ENCODE measurements around the gene CDC42BPG.

Gene CDC42BPG

DNA sequence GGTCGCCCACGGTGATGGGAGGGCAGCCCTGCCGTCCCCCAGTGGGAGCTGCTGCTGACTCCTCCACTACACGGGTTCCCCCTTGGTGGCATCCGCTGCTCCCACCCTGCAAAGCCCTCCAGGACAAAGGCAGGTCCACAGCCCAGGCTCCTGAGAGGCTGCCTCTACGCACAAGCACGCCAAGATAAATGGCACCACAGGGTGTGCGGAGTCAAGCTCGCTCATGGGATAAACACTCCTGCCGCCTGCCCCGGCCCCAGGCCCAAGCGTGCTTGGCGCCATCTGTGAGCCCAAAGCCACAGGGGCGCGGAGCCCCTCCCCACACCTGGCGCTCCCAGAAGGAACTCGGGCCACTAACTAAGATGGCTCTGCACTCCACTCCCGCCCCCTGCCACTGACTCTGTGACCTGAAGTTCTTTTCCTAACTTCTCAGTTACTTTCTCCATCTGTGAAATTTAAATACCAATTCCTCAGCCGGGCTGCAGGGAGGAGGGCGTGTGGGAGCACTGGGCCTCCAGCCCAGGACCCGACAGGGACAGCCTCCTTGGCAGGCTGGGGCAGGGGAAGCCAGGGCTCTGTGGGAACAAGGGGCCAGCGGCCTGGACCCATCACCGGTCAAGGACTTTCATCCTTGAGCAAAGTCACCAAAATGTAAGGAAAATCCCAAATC is 19.1 kb upstream of the CDC42BPG start:
- DNase-seq = no peak

DNA sequence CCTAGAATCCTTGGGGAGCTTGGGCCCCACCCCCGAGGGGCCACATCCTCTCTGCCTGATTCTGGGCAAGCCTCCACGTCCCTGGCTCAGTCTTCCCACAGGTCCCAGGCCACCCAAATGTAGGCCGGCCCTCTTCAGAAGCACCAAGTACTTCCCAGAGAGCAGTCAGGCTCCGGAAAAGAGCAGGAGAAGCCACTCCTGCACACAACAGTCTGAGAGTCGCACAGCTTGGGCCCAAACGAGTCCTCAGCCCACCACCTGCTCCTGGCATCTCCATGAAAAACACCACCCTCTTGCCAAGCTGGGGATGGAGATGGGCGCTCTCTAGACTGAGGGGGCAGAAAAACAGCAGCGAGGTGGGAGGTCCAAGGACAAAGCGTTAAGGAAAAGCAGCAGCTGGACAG is 18.5 kb upstream of the CDC42BPG start:
- DNase-seq = no peak

DNA sequence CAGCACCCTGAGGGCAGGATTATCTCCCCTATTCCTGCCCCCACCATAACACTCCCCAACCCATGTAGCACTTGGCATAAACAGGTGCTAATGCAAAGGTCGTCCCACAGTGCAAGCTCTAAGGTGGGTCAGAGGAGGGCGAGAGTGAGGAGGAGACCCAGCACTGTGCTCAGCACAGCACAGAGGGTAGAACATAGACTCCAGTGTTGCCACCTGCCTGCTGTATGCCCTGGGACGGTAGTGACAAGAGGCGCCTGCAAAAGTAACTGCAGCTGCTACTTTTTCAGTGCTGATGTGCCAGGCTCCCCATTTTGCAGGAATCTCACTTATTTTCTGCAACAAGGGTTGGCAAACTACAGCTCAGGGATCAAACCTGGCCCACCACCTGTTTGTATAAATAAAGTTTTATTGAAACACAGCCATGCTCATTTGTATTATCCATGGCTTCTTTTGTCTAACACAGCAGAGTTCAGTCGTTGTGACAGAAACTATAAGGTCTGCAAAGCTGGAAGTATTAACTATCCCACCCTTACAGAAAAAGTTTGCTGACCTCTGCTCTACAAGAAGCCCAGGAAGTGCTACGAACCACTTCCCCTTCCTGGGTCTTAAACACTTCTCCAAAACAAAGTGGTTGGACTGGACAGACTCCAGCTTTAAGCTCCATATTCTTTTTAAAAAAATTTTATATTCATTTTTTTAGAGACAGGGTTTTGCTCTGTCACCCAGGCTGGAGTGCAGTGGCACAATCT is 16.9 kb upstream of the CDC42BPG start:
- DNase-seq = no peak

DNA sequence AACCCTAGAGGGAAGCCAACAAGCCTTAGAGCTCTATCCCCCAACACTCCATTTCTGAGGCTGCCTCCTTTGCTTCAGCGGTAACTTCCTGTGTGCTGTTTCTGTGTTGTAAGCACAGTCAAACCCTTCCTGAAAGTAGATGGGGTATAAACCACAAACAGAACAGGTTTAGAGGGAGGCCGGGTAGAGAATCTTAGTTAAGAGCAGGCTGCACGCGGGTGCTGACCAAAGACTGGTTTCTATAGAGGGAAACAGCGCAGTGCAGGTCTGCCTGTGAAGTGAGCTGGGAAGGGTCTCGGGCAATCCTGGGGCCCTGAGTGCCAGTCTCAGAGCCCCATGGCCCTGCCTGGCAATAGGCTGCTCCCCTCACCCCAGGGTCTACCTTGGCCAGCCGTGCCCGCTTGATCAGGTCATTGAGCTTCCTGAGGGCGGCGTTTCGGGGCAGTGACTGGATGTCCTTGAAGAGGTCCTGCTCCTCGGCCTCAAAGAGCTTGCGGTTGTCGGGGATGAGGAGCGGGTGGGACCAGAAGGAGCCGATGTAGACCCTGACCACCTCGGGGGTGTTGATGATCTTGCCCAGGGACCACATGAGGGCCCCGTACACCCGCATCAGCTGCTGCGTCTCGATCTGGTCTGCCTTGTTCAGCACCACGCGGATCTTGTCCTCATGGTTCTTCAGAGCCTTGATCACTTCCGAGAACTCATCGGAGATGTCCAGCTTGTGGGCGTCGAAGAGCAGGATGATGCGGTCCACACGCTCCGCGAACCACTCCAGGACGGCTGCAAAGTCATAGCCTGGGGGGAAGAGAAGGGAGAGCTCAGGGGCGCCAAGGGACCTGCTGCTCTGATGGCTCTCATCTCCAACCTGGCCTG is 15.3 kb upstream of the CDC42BPG start:
- DNase-seq = peak; percentile 76

DNA sequence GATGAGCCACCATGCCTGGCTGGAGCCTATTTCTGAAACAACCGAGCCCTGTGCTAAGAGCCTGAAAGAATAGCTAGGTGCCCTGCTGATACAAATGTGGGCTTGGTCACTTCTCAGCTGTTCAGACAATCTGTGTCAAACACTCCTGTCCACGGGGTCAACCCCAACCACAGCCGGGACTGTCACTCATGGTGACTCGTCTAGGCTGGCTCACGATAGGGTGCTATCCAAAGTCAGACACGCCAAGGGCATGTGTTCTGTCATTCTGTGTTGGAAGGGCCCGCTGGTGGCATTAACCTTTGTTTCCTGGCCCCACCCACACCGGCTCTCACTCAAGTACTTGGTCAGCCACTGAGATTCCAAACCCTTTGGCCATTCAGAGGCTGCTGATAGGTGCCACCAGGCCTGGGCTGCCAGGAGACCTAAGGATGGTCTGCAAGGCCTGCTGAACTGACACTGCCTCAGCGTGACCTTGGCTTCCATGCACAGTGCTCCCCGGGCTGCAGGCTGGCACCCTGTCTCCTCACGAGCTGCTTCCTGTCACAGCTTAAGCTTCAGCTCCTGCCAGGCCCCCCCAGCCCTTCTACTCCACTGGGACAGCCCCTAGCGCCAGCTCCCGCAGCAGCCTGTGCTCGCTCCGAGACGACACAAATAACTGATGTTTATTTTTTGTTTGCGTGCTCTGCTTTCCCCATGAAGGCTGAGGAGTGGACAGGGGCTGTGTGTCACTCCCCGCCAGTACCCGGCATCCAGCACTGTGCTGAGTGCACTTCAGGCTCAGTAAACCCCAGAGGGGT is 14.2 kb upstream of the CDC42BPG start:
- peak; percentile 71 for DNase-seq

DNA sequence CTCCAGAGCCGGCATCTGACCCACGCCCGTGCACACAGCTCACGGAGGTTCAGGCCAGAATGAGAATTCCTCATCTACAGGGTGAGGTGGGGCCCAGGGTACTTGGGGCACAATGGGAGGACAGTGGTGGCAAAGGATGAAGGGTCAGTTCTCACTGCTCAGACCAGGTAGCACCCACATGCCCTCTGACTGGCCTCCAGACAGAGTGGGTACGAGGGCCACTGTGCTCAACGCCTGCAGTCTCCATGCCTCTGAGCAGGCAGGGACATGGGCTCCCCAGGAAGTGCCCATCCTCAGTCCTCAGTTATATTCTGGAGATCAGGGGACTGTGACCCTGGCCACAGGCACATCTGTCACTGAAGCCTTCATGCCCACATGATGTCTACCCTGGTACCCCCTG is 13.0 kb upstream of the CDC42BPG start:
- DNase-seq = no peak

DNA sequence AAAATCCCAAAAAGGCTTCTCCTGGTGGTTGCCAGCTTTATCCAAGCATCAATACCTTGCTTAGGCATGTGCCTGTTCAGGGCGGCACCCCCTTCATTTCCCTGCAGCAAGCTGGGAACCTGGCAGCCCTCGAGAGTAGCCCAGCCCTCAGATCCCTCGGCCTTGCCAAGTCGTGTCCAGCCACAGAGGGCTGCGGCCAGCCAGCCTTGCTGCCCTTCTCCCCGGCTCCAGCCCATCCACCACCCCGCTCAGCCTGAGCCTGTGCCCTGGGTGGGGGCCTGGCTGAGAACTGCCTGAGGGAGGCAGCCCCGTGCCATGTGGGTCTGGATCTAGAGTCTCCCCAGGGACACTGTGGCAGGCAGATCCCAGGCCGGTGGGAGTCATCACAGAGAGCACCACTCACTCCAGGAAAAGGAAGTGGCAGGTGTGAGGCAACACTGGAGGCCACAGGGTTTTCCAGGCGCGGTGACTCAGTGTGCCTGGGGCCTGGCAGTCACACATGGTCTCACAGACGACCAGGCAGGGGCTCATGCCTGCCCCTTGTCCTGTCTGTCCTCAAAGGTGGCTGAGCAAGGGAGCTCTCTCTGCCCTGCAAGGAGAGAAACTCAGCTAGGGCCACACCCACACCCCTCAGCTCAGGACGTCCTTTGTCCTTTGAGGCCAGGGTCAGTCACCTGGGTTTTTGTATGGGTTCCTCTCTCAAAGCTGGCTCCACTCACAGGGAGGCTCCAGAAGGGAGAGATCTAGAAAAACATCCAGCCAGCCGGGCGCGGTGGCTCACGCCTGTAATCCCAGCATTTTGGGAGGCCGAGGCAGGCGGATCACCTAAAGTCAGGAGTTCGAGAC is 12.2 kb upstream of the CDC42BPG start:
- peak; percentile 85 for DNase-seq

DNA sequence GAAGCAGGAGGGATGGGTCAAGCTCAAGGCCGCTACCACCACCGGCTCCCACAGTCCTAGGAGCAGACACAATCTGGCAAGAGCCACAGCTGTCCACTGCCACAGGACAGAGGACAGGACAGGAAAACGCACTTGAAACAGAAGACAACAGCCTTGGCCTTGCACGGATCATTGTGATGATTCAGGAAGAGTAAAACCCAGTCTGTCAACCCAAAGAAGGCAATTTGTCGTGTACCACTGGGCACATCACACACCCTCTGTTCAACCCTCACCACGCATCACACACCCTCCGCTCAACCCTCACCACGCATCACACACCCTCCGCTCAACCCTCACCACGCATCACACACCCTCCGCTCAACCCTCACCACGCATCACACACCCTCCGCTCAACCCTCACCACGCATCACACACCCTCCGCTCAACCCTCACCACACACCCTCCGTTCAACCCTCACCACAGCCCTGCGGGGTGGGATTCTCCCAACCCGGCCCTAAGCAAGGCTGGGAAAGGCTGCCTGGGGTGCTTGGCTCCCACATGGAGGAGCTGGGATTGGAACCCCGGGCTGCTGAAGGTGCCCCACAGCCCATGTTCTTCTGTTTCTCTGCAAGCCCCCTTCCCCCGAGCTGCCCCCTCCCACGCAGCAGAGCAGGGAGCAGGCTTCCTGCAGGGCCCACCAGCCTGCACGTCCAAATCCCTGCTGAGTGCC is 11.3 kb upstream of the CDC42BPG start:
- DNase-seq = no peak

DNA sequence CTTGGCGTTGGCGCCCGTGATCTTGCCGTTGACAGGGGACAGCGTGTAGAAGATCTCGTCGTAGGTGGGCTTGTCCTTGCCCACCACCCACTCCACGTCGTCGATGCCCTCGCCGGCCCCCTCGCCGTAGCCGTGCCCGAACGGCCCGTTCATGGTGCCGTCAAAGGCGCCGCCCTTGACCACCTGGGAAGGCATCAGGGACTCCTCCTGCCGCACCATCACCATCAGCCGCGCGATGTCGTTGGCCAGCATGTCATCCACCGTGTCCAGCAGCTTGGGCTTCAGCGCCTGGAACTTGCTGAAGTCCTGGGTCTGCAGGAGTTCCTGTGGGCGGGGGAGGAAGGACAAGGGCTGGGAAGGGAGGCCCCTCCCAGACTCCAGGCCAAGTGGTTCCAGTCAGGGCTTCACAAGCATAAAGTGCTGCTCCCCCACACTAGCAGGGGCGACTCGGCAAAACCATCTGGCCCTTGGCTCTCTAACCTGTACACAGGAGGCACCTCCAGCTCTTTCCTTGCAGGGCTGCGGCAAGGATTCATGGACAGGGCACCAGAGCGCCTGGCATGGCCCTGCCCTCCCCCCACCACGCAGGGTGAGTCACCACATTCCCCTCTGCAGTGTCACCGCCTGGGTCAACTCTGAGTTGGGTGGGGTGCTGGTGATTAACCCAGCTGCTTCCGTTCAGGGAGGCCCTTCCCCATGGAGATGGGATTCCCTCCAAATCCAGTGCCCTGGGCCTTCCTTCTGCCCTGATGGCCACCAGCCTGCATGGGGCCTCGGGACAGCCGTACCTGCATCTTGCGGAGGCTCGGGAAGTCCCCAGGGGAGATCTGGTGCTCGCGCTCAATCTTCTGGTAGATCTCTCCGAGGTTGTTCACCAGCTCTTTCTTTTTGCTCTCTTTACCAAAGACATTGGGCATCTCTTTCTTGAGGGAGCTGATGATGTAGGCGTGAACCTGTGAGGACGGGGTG is 10.4 kb upstream of the CDC42BPG start:
- peak; percentile 40 for DNase-seq

DNA sequence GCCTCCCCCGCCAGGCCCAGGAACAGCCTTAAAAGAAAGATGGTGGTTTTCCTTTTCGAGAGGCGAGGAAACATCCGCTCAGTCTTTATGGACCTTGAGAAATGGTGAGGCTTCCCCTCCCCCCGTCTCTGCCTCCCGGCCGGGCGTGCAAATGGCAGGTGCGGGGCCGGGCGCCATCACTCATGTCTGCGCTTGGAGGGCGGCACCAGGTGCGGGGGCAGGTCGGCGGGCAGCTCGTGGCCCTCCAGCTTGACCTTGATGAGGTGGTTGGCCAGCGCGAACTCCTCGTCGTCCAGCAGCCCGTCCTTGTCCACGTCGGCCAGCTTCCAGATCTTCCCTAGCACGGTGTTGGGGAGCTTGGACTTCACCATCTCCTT is 9.7 kb upstream of the CDC42BPG start:
- no peak for DNase-seq

DNA sequence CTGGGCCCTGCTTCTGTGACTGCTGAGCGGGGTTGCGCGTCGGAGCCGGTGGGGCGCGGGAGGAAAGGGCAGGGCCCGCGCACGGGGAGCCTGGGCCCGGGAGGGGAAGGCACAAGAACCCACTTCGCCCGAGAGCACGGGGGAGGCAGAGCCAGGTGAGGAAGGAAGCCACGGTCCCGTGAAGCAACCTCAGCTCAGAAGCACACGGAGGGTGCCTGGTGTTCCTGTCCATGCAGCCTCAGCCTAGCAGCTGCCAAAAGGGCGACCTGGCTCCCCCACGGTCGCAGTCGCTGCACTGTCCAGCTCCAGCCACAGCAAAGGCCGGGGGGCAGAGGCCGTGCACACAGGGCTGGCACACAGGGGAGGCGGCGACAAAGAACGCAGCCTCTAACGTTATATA is 9.3 kb upstream of the CDC42BPG start:
- DNase-seq = no peak

DNA sequence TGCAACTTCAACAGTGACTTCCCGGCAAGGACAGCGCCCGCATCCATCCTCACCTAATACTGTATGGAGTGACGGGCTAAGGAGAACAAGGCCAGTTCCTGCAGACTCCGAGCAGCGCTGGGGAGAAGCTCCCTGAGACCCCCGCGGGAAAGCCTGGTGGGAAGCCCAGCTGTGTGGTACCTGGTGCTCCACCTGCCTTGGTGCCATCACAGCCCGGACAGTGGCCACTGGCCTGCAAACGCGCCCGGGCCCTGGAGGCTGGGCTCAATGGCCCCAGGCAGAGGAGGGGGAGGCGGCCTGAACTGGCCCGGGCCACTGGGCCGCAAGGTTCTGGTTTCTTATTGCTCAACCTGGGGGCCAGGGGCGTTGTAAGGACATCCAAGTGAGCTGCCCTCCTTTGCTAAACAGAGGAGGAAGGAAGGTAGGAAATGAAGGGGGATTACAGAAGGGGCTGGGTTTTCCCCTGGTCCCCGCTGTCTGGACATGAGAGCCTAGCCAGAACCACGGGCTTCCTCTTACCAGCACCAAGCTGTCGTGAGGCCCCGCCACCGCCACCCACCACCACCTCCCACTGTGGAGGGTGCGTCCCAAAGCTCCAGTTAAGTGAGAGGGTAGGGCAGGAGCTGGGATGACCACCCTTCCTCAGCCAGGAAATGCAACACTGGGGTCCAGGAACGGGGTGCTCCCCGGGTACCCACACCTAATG is 8.5 kb upstream of the CDC42BPG start:
- no peak for DNase-seq

DNA sequence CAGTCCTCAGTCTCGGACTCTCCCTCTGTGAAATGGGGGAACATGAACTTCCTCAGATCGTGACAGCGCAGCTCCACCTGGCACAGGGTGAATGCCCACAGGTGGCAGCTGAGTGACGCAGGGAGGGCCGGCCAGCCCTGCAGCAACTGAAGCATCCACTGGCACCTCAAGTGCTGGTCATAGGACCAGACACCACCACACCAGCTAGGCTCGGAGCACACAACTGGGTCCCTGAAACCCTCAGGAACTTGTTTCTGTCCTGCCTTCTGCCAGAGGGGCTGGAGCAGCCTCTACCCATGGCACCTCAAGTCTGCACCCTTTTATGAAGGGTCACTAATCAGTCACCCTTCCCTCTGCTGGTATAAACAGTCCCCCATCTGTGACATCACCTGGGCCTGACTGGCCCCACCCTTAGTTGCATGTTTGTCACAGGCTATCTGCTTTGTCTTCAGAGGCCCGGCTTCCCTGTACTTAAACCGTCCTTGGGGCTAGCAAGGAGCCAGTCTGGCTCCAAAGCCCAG is 7.4 kb upstream of the CDC42BPG start:
- DNase-seq = no peak

DNA sequence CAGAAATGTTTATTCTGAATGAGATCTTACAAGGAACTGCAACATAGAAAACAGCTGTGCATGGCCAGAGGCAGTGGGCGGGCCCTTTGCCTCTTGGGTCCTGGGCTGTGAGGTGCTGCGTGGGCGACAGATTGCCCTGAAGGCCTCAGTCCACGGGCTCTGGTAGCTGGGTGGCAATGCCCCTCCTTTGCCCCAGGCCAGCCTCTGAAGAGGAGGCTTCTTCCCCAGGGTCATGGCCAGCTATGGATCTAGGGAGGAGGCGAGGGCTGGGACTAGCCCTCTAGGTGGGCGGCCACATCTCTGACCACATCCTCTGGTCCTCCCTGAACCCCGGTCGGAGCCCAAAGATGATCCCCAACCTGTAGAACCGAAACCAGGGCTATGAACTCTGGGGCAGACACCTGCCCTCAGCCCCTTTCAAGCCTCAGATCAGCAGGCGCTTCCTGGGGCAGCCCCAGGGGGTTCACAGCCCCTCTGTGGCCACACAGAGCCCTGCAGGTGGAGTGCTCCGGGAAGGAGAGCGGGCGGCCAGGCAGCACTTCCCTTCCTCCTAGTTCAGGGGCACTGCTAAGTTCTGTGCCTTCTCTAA is 6.6 kb upstream of the CDC42BPG start:
- DNase-seq = peak; percentile 55

DNA sequence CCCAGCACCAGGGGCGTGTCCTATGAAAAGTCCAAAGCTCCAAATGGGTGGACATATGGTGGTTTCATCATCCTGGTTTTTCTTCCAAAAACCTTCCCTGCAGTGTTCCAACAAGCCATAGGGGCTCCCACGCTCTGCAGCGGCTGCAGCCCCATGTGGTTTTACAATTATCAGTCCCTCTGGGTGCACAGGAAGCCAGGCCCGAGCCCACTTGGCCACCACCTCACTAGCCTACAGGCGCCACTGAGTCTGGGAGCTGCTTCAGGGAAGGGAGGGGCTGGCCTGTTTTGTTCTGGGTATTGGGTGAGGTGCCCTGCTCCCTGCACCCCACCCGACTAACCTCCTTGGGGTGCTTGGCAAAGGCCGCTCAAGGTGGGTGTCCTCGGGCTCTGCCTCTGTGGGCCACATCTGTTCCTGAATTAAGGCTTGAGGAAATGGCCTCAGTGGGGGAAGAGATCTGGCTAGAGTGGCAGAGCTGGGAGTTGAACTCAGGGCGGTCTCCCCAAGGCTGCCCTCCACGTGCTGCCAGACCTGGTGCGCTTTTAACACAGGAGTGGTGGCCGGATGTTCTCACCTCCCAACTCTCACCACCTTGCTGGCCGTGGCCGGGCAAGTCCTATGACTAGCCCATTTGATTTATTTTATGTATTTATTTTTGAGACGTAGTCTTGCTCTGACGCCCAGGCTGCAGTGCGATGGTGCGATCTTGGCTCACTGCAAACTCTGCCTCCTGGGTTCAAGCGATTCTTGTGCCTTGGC is 5.3 kb upstream of the CDC42BPG start:
- no peak for DNase-seq

DNA sequence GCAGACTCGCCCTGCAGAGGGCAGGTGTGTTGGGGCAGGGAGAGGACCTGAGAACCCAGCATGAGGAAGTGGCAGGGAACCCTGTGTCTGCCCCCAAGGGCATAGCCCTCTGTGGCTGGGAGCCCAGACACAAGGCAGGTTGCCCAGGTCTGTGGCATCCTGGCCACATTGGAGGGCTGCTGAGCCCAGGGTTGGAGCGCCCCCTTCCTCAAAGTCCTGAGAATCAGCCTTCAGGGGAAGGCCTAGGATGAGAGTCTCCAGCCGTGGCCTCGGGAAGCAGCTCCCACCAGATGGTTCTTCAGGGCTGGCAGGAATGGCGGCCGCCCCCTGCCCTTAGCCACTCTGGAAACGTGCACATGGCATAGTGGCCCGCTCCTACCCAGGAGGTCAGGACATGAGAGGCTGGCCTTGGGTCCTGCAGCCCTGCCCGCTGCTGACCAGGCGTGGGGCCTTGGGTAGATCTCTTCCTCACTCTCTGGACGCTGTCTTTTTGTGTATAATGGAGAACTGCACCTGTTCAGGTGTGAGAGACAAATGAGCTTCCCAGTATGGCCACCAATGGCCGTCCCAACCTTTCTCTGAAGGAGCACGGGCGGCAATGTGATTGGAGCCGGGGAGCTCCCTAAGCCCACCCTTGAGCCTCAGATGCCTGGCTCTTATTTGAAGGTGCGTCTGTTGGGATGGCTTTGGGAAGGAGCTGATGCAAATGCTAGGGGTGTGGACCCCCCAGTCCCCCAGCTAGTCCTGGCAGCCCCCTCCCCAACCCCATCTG is 4.6 kb upstream of the CDC42BPG start:
- DNase-seq = no peak

DNA sequence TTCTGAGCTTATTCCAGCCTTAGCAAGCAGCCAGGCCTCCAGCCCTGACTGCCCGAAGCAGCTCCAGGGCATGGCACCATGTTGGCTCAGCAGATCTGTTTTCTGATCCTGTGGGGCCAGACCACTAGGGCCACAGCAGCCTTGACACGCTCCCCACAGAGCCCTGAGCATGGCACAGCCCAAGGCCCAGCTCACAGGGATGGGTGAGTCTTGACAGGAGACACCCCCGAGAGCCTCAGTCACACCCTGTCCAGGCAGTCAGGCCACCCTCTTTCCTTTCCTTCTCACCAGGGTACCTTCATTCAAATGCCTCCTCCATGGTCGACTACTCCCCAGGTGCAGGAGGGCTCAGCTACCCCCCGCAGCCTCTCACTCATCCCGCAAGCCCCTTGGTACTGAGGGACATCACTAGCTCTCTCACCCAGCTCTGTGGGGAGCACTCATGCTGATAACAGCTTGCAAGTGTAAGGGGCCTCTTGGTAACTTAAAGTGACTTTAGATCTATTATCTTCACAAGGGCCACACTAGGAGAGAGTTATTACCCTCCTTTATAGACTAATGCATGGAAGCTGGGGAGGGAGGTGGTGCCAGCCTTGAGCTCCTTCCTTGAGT is 3.9 kb upstream of the CDC42BPG start:
- DNase-seq = no peak

Data from stimulated activated CD4-positive, alpha-beta T cell treated with anti-CD3 and anti-CD28 coated beads, Interleukin-1b, Interleukin-23, amount 100 ng/mL, for 48 hours (primary cell).